Inflammatory macrophage (primary cell): ENCODE results near the gene SERPINB11.
"Not testable (repeated sequence)": the region's sequence is repeated elsewhere in the genome, so short reads cannot be mapped to it uniquely, and the experiment has no call there.

Experiments used
- DNase-seq, 2 donors: peaks; one replicate each; pipeline ENCODE4 v3.0.0-alpha.2; 2020 to 2022
- total RNA-seq, 18 experiments: gene quantifications; one replicate each; lab custom pipeline; 2026; ENCODE audit warnings: mixed read lengths in 6 of 18, inconsistent platforms in 2 of 18; lab: John Stamatoyannopoulos, UW

The SERPINB11 gene
- 0 to 0.19 (median 0) reads per million in 18 experiments for total RNA-seq

GRCh38 chr18:63702660-63703059 is at the start of gene SERPINB11:
TSS of gene SERPINB11 (plus strand) at chr18:63702960. CDS start at chr18:63710194, 7,234 bp downstream.
- no peak for DNase-seq

DNA sequence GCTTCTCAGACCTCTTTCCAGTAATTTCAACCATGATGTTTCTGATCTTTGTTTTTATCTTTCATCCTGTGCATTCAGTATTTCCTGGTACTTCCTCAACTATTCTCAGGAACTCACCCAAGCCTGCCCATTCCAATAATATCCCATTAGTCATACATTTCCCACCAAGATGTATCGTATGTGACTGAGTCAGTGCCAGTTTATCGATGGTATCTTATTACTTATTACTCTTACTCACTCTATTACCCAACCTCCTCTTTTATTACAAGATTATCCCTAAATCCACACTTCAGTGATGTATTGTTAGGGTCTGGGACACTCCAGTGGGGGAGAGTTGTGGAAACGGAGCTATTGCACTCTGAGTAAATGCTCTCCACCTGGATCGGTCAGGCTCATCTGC is 43.8 kb upstream of the SERPINB11 start:
- not testable (repeated sequence) for DNase-seq

DNA sequence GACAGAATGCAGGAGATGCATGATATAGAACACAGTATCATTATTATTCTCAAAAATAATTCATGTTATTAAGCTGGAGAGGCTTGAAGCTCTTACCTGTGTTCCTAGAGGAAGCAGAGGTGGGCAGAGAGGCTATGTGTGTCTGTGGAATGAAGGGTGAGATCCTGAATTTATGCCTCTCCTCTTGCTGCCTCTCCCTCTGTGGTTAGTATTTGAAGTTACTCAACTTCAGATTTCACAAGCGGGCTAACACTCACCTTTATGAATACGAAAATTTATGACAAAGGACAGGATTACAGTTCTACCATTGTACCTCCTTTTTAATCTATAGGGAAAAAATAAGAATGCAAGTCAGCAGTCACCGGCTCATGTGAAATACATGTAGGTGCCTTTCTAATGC is 41.0 kb upstream of the SERPINB11 start, which contains the start of gene SERPINB3:
TSS of gene SERPINB3 (minus strand) at position 144 of the 400 bp plus-strand sequence. CDS start 677 bp downstream, outside the sequence.
- not testable (repeated sequence) for DNase-seq

DNA sequence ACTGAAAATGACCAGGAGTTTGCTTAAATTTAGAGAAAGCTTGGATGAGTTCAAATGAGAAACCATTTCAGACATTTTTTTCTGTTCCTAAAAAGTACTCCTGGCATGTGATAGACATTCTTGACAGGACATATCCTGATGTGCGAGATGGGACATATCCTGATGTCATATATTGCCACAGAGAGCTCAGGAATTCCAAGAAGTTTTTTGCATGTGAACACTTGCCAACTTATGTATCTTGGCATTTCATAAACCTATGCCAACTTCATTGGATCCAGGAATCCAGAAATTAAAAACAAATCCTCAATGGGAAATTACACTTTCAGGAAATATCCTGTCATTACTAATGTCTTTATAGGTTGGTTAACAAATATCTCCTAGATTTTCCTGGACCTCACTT is 38.2 kb upstream of the SERPINB11 start:
- DNase-seq, result no peak

- peak in 1 of 2 donors; percentile 11 for DNase-seq
These were observed 26.0 kb upstream of the SERPINB11 start for GRCh38 chr18:63676526-63677323.

DNA sequence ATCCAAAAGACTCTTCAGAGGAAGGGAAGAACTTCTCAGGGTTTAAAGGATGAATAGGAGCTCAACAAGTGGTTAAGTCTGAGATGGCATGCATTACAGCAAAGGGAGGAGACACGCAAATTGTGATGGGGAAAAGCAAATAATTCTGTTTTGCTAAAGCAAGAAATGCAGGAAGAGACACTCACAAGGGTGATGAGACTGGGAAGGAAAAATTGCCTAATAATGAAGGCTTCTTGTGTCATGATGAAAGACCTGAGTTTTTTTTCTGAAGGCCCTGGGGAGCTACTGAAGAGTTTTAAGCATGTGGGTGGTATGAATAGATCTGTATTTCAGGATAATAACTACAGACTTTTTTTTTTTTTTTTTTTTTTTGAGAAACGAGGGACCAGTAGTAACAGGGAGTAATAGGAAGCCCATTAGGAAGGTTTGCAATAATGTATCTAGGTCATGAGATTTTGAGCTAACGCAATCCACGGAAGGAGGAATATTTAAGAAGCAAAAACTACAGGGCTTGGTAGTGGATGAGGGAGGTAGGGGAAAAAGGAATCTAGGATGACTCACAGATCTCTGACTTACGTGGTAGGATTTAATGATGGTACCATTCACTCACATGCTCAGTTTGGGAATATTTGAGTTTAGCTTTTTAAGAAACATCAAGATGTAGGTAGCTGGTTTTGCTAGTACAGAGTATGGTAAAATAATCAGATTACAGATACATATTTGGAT is 25.1 kb upstream of the SERPINB11 start:
- DNase-seq, result peak; percentile 23 to 56

- no peak for DNase-seq
These were observed 22.7 kb upstream of the SERPINB11 start for GRCh38 chr18:63679820-63680606.

DNA sequence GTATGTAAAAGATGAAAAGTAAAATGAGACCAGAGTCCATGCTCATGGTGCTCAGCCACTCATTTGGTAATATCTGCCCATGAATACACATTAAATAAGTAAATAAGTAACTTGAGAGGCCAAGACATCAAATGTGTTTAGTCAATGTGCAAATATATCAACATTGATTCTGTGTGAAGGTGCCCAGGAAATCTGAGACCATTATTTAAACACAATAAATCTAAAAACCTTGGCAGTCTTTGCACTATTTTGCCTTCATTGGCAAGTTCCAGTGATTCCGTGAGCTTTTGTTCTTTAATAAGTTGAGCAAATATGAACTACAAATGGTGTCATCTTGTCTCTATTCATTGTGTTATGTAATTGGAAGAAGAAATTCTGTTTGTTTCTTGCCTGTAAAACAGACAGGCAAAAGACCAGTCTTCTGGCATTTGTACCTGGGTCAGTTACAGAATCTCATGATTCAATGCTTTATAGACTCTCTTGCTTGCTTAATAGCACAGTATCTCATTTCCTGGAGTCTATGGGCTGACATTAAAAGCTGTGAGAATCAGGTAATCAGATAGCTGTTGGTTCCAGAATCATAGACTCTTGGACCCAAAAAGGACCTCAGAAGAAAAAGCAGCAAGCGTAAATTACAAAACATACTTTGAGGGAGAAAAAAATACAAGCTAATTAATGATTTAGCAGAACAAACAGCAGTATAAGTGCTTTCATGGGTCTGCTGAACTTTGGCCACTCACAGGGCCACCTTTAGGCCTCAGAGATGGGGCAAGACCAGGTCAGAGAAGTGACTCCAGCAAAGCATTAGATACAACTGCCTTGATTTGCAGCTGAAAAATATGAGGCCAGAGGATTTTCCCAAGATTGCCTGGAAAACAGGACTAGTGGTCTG is 21.1 kb upstream of the SERPINB11 start:
- no peak for DNase-seq

DNA sequence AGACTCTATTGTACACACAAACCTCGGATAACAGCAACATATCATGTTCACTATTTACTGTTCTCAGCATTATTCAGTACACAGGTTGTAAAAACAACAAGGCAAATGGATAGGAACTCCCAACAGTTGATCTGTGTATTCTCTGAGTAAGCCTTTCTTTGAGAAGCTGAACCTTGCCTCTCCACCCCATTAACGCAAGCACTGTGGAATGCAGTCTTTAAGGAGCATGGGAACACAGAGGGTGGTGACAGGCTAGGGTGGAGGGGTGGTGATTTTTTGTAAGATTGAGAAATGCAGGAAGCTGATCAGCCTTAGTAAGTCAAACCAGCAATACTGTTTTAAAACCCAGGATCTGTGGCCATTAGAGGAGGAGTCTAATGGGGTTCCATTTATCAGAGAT is 19.6 kb upstream of the SERPINB11 start:
- DNase-seq, result no peak

- DNase-seq, result no peak
These were observed 18.9 kb upstream of the SERPINB11 start for GRCh38 chr18:63683890-63684289.

- no peak for DNase-seq
These were observed 18.0 kb upstream of the SERPINB11 start for GRCh38 chr18:63684718-63685117.

- DNase-seq, result no peak
These were observed 15.9 kb upstream of the SERPINB11 start for GRCh38 chr18:63686871-63687270.

DNA sequence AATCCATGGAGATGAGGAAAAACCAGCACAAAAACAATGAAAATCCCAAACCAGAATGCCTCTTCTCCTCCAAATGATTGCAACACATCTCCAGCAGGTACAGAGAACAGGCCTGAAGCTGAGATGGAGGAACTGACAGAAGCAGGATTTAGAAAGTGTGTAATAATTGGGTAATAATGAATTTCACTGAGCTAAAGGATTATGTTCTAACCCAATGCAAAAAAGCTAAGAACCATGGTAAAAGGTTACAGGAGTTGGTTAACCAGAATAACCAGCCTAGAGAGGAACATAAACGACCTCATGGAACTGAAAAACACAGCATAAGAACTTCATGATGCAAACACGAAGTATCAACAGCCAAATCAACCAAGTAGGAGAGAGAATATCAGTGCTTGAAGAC is 13.7 kb upstream of the SERPINB11 start:
- DNase-seq, result no peak

DNA sequence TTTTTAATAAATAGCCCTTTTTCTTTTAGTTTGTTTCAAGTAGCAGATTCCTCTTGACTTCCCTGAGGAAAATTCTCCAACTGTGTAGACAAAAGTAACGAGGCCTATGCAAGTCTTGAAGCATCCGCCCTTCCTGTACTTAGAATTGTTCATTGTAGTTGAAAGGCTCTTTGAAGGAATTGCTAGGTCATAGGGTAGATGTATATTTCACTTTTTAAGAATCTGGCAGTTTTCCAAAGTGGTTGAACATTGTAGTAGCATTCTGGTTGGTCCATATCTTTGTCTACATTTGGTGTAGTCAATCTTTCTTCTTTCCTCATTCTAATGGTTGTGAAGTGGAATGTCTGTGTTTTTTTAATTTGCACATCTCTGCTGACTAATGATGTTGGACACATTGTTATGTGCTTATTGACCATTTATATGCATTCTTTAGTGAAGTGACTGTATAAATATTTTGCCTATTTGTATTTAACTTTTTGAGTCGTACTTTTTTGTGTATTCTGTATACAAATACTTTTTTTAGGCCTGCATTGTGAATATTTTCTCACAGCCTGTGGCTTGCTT is 5.6 kb upstream of the SERPINB11 start:
- DNase-seq, result no peak

GRCh38 chr18:63700501-63700900 is 2.3 kb upstream of the SERPINB11 start:
- no peak for DNase-seq

- DNase-seq, result no peak
These were observed 808 bp upstream of the SERPINB11 start for GRCh38 chr18:63701952-63702351.

GRCh38 chr18:63705401-63705800 is 2.6 kb downstream of the SERPINB11 start:
- DNase-seq, result no peak

DNA sequence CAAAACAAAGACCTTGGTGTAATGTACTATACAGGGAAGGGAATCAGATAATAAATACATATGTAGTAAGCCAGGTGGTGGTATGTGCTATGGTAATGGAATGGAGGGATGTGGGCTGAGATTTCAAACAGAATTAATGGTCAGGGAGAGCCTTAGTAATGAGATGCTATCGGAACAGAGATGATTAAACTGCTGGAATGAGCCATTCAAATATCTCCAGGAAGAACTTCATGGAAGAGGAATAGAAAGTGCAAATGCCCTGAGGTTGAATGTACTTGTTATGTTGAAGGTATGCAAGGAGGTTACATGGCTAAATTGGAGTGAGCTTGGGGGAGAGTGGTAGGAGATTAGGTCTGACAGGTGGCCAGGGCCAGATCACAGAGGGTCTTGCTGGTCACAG is 5.1 kb downstream of the SERPINB11 start:
- no peak for DNase-seq

- DNase-seq, result no peak
These were observed 5.9 kb downstream of the SERPINB11 start for GRCh38 chr18:63708650-63709049.

- DNase-seq, result no peak
These were observed 23.1 kb downstream of the SERPINB11 start for GRCh38 chr18:63725682-63726480.

DNA sequence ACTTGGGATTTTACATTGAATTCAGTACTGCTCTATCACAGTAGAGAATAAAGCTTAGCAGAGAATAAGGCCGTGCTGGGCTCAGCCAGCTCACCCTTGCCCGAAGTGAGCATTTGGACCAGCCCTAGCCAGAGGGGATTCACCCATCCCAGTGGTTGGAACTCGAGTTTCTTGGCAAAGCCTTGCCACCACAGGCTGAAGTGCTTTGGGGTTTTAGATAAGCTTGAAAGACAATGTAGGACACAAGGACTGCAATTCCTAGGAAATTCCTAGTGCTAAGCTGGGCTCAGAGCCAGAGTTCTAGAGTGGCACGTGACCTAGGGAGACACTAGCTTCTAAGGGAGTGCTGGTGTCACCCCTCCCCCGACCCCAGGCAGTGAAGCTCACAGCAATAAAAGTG is 28.0 kb downstream of the SERPINB11 start:
- DNase-seq, result no peak
